Gastrocnemius medialis (tissue), 4 donors: ENCODE measurements around the gene ADAMTS19.

Experiments used
- CTCF ChIP-seq, 5 experiments: fragments of 450-650 bp in 3 of 5; fragments of 200-600 bp in 2 of 5; sonication (generic) in 2 of 5; IDR thresholded peaks in 4 of 5; conservative IDR thresholded peaks in 1 of 5; 1 replicate in 4 of 5; 2 replicates in 1 of 5; pipeline ENCODE4 v1.5.1; 2016 to 2019; ENCODE audit warnings: antibody characterized with exemption in 5 of 5, mild to moderate bottlenecking in 3 of 5, moderate library complexity in 3 of 5
- POLR2A ChIP-seq, 2 donors: fragments of 450-650 bp; IDR thresholded peaks; one replicate each; pipeline ENCODE4 v1.6.1; 2017; ENCODE audit warnings: antibody characterized with exemption in 2 of 2, mild to moderate bottlenecking in 2 of 2, moderate library complexity in 2 of 2

- TF ChIP-seq CTCF (IDR thresholded peaks at IDR 0.05 in 4 of 5, conservative IDR thresholded peaks at IDR 0.05 in 1 of 5) (no peak), POLR2A (IDR thresholded peaks at IDR 0.05) (no peak)
Observed at GRCh38 chr5:129541051-129541450, 81.0 kb downstream of the ADAMTS19 start.
